ENCODE results near the gene CAMSAP1.

CAMSAP1 gene

DNA sequence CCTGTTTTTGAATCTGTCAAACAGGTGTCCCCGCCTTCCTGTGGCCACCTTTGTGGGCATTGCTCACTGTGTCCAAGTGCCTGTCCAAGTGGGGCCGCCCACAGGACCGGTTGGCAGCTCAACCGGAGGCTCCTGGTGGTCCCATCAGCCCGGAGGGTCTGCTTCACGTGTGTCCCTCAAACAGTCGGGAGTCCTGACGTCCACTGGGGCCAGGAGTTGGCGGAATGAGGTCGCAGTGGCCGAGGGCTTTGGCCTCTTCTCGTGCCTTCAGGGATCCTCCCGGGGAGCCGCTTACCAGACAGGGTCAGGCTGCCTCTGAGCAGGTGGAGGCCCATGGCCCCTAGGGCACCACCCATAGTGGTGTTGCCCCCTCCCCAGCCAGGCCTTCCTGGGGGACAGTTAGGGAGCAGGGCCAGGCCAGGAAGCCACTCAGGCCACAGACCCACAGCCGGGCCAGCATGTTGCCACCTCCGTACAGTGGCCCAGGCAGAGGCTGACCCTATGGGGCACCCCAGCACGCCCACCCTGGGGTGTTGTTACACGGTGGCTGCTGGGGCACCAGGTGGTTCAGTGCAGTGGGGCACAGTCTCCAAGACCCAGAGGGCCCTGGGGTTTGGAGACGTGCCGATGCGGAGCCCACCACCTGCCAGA lies 135.8 kb downstream of the CAMSAP1 start:
- no peak for DNase-seq

DNA sequence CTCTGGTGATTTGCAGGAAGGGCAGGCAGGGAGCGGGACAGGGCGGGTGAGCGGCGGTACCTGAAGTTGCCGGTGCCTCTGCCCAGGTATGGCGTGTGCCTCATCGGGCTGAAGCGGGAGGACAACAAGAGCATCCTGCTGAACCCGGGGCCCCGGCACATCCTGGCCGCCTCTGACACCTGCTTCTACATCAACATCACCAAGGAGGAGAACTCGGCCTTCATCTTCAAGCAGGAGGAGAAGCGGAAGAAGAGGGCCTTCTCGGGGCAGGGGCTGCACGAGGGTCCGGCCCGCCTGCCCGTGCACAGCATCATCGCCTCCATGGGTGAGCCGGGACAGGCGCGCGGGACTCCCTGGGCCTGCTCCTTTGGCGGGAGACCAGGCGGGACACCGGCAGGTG lies 136.6 kb downstream of the CAMSAP1 start:
- DNase-seq, result no peak

DNA sequence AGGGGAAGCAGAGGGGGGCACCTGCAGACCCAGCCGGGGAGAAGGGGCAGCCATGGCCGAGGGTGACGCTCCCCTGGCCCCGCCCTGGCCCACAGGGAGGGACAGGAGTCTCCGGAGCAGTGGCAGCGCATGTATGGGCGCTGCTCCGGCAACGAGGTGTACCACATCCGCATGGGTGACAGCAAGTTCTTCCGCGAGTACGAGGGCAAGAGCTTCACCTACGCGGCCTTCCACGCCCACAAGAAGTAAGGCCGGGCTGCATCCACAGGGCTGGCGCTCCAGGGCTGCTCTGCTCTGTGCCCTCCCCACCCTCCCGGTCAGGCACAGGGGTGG lies 137.2 kb downstream of the CAMSAP1 start:
- DNase-seq, result no peak

DNA sequence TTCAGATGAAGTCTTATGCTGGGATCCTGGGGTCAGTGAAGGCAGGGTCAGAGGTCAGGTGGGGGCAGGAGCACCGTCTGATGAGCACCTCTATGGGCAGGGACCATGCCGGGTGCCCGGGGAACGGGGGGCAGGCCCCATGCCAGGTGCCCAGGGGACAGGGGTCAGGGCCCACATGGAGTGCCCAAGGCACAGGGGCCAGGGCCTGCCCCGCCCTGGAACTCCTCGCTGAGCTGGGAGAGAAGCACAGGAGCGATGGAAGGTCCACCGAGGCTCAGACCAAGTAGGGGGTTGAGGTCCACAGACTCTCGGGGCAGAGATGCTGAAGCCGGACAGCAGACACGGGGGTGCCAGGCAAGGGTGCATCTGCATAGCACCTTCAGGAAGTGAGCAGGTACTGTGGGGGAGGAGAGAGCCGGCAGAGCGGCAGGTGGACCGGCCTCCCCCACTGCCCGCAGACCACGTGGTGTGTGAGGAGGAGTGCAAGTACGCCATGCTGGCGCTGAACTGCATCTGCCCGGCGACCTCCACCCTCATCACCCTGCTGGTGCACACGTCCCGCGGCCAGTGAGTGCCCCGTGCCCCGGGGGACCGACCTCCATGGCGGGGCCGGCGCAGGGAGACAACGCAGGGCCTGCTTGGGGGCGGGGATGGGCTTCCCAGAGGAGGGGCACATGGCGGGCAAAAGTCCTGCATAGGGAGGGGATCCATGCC lies 137.7 kb downstream of the CAMSAP1 start:
- DNase-seq, result no peak

DNA sequence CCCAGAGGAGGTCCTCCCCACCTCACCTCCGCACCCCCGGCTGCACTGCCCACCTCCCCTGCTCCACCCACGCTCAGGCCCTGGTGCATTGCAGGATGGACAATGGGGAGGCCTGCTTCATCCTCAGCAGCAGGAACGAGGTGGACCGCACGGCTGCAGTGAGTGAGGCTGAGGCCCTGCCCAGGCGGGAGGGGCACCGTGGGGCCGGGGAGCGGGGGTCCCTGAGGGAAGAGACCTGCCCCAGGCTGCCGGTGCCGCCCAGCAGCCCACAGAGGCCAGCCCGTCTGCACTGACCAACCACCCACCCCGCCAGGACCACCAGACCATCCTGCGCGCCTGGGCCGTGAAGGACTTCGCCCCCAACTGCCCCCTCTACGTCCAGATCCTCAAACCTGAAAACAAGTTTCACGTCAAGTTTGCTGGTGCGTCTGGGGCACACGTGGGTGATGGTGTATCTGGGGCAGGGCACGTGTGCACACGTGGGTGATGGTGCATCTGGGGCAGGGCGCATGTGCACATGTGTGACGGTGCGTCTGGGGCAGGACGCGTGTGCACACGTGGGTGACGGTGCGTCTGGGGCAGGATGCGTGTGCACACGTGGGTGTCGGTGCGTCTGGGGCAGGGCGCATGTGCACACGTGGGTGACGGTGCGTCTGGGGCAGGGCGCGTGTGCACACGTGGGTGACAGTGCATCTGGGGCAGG lies 138.7 kb downstream of the CAMSAP1 start:
- DNase-seq, result no peak

DNA sequence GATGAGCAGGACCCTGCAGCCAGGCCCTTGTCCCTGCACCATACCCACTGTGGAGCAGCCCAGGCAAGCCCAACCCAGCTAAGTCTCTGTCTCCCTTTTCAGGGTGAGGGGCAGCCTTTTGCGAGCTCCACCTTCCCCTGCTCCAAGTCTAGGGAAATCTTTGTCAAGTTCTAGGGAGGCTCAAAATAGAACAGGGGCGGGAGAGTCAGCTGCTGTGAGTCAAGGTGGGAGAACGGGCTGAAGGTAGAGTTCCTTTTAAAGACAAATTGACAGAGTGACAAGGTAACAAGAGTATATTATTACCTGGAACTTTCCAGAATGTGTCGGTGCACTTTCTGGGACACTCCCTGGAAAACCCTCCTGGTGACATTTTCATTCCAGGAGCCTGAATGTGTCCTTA lies 140.6 kb downstream of the CAMSAP1 start:
- no peak for DNase-seq

DNA sequence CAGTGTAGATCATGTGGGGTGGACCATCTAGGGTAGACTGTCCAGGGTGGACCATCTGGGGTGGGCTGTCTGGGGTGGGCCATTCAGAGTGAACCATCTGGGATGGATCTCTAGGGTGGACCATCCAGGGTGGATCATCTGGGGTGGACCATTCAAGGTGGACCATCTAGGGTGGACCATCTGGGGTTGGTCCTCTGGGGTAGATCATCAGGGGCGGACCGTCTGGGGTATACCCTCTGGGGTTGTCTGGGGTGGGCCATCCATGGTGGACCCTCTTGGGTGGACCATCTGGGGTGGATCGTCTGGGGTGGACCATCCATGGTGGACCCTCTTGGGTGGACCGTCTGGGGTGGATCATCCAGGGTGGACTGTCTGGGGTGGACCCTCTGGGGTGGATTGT lies 141.1 kb downstream of the CAMSAP1 start:
- DNase-seq, result no peak

DNA sequence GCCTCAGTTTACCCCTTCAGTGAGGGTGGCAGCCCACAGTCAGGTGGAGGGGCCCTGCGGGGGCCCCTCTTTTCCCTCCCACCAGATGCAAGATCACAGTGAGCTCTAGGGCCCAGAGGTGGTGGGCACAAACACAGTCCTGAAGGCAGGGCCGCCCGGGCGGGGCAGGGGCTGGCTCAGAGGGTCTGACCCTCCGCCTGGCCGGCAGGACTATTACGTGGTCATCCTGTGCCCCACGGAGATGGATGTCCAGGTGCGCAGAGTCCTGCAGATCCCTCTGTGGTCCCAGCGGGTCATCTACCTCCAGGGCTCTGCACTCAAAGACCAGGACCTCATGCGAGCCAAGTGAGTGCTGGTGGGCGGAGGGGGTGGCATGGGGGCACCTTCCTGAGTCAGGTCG lies 141.9 kb downstream of the CAMSAP1 start:
- DNase-seq, result no peak

DNA sequence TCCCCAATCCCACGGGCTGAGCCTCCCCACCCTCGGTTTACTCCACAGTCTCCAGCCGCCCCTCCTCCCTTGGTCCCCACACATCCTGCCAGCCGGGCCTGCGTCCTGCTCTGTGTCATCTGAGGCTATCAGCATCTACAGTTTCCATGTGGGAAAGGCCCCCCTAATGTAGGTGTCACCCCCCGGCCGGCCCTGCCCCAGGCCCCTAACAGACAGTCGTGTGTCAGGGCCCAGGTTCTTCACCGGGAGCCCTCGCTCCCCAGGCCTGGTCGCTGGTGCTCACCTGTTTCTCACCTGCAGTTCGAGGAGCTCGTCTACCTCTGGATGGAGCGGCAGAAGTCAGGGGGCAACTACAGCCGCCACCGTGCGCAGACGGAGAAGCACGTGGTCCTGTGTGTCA lies 142.6 kb downstream of the CAMSAP1 start:
- no peak for DNase-seq

DNA sequence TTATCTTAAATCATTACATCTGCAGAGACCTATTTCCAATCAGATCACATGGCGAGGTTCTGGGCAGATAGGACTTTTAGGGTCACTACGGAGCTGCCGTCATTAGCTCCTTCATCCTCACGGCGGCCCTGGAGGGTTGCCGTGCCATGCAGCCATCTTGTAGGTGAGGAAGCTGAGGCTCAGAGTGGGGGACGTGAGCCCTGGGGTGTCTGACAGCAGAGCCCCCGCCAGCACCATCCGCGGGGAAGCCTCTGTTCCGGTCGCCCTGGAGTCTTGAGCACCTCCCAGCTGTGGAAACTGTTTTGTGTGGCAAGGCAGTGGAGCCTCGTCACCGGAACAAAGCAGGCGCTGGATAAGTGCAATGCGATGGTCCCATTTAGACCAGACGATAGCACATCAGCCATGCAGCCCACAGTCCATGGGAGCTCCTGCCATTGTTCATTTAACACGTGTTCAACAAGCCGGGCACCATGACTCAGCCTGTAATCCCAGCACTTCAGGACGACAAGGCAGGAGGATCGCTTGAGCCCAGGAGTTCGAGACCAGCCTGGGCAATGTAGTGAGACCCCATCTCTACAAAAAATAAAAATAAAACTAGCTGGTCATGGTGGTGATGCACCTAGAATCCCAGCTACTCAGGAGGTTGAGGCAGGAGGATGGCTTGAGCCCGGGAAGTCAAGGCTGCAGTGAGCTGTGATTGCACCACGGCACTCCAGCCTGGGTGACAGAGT lies 143.5 kb downstream of the CAMSAP1 start:
- no peak for DNase-seq

DNA sequence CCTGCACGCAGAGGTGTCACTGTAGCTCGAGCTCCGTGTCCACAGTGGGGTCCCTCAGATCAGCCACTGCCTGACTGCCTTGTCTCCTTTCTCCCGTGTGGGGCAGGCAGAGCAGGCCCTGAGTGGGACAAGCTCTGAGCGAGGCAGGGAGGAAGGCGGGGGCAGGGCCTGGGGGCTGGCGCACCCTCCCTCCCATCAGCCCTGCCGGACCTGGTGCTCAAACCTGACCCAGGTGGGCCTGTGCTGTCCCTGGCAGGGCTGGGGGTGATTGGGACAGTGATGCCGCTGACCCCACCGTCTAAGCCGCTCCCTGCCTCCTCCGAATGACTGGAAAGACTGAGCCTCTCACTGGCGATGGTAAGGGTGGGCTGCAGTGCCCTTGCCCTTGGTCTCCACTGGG lies 144.4 kb downstream of the CAMSAP1 start:
- no peak for DNase-seq

DNA sequence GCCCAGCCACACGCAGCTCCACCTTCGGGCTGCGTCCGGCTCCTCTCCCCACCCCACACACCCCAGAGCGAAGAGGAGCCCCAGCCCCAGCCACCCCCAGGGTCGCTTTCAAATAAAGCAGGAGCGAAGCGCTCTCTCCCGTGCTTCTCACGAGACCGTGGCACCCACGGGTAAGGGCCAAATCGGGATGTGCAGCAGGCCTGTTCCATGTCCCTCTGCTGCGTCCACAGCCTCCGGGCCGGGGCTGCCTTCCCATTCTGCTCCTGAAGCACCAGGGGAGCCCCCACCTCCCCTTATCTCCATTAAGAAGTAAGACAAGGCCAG lies 145.5 kb downstream of the CAMSAP1 start:
- DNase-seq, result no peak

DNA sequence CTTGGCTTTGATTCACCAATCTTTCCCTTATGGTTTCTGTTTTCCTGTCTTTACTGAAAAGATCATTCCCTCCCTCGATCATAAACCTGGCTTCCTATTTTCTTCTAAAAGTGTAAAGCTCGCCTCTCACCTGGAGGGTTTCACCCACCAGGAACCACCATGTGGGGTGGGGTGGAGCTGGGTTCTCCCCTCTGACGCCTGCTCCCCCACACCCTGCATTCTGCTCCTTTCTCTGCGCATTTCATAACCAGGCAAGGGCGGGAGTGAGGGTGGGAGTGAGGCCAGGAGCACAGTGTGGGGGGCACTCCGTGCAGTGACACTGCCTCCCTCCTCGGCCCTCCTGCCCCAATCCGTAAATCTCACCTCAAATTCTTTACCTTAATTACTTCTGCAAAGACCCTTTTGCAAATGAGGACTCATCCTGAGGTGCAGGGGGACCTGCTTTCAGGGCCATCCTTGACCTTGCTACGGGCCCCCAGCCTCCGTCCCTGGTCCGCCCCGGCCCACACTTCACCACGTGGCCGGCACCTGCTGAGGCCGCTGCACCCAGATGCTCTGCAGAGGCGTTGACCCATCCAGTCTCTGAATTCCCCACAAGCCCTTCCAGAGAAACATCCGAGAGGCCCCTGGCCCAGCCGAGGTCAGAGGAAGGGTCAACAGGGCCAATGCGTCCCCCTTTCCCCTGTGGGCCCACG lies 146.0 kb downstream of the CAMSAP1 start:
- DNase-seq, result no peak

DNA sequence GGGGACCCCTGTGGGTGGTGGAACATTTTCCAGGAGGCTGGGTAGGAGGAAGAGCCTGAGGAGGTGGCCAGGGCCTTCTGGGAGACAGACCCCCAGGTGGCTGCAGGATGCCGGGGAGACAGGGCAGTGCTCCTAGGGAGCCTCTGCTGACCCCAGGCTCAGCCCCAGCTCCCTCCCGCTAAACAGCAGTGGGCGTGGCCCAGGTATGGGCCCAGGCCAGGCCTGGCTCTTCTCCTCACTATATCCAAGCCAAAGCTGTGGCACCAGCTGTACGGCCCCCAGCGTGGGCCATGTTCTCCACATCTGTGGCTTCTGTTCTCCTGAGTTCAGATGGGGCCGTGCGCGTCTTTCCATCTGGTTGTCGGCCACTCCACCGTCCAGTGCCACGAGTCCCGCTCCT lies 146.9 kb downstream of the CAMSAP1 start:
- no peak for DNase-seq

DNA sequence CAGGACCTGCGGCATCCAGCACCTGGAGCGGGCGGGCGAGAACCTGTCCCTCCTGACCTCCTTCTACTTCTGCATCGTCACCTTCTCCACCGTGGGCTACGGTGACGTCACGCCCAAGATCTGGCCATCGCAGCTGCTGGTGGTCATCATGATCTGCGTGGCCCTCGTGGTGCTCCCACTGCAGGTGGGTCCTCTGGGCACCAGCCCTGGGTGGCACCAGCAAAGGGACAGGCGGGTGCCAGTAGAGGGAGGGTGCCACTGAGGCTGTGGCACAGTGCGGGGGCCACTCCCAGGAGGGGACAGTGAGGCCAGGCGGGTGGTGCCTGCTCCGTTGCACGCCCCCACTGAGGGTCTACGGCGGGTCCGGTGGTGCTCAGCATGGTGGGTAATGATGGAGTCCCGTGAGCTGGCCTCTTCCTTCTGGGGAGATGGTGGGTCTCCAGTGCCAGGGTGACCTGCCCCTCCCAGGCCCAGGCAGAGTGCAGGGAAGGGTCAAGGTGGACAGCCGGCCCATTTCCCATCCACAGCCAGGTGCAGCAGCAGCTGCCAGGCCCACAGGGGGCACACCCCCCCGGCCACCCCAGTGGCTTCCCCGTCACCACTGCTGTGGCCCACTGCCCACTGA lies 147.6 kb downstream of the CAMSAP1 start:
- DNase-seq, result no peak

DNA sequence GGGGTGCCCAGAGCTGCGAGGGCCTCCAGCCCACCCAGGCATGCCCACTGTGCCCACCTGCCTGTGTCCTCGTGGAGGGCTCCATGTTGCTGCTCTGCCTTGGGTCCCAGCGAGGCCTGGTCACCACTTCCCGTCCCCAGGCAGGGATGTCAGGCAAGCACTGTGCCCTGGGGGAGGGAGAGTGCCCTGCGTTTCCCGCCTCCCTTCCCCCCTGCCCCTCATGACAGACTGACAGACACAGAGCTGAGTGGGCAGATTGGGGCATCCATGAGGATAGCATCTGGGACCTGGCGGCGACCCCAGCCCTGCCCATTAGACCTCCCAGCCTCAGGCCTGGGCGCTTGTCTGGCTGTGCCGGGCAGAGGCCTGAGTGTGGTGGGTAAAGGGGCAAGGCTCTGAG lies 148.5 kb downstream of the CAMSAP1 start:
- no peak for DNase-seq

Measured in CD4-positive, alpha-beta T cell treated with Interleukin-4 for 1 hour (primary cell).